Neuronal stem cell (in vitro differentiated cells): ENCODE measurements around the gene RANBP3.

ENCODE experiments used
- DNase-seq: peaks from one replicate; pipeline ENCODE4 v3.0.0-alpha.2; 2013; ENCODE audit warnings: low spot score
- H2AFZ ChIP-seq: one replicate; pipeline ENCODE4 v1.6.1; 2013; ENCODE audit warnings: mild to moderate bottlenecking, low read length, inconsistent platforms
- H2AK5ac ChIP-seq: 2 replicates; pipeline ENCODE4 v1.6.1; 2013; ENCODE audit warnings: low read depth, mild to moderate bottlenecking, inconsistent platforms, low read length, moderate library complexity, mixed read lengths
- H2BK120ac ChIP-seq: 2 replicates; pipeline ENCODE4 v1.6.1; 2013; ENCODE audit warnings: low read depth, mild to moderate bottlenecking, inconsistent platforms, low read length, moderate library complexity, mixed read lengths
- H2BK12ac ChIP-seq: one replicate; pipeline ENCODE4 v1.6.1; 2013; ENCODE audit warnings: low read length, inconsistent platforms
- H2BK15ac ChIP-seq: 2 replicates; pipeline ENCODE4 v1.6.1; 2013; ENCODE audit warnings: mild to moderate bottlenecking, low read length, inconsistent platforms, mixed read lengths
- H2BK5ac ChIP-seq: one replicate; pipeline ENCODE4 v1.6.1; 2013; ENCODE audit warnings: inconsistent platforms, mild to moderate bottlenecking, low read length, moderate library complexity
- H3K14ac ChIP-seq: one replicate; pipeline ENCODE4 v1.6.1; 2013; ENCODE audit warnings: low read length, inconsistent platforms
- H3K18ac ChIP-seq: 2 replicates; pipeline ENCODE4 v1.6.1; 2013; ENCODE audit warnings: low read length, inconsistent platforms
- H3K23ac ChIP-seq: 2 replicates; pipeline ENCODE4 v1.6.1; 2013; ENCODE audit warnings: low read depth, mild to moderate bottlenecking, mixed read lengths, low read length, inconsistent platforms; ENCODE audit not compliant: poor library complexity
- H3K27ac ChIP-seq: replicated peaks from 3 replicates; pipeline ENCODE4 v1.5.1; 2013; ENCODE audit warnings: low read length, inconsistent platforms
- H3K27me3 ChIP-seq, 3 experiments: 2 replicates each; pipeline ENCODE4 v1.6.1; 2013; ENCODE audit warnings: low read length in 3 of 3, mild to moderate bottlenecking in 2 of 3, inconsistent platforms in 1 of 3, low read depth in 1 of 3, mixed read lengths in 1 of 3, moderate library complexity in 1 of 3; ENCODE audit not compliant: control insufficient read depth in 3 of 3, insufficient read depth in 3 of 3
- H3K36me3 ChIP-seq, 2 donors: replicated peaks in 1 of 2; 2 replicates each; pipeline ENCODE4 v1.6.1; 2013; ENCODE audit warnings: low read length in 2 of 2; ENCODE audit not compliant: control insufficient read depth in 2 of 2, insufficient read depth in 2 of 2
- H3K4ac ChIP-seq: 2 replicates; pipeline ENCODE4 v1.6.1; 2013; ENCODE audit warnings: inconsistent platforms, mild to moderate bottlenecking, low read length, moderate library complexity
- H3K4me1 ChIP-seq, 2 donors: 1 replicate in 1 of 2; 2 replicates in 1 of 2; pipeline ENCODE4 v1.6.1; 2013; ENCODE audit warnings: low read length in 2 of 2, low read depth in 1 of 2; ENCODE audit not compliant: control insufficient read depth in 2 of 2, insufficient read depth in 1 of 2
- H3K4me2 ChIP-seq: one replicate; pipeline ENCODE4 v1.6.1; 2013; ENCODE audit warnings: mild to moderate bottlenecking, low read length, inconsistent platforms; ENCODE audit not compliant: insufficient read depth, poor library complexity, severe bottlenecking
- H3K4me3 ChIP-seq, 2 donors: 2 replicates each; pipeline ENCODE4 v1.5.1; 2013; ENCODE audit warnings: low read length in 2 of 2, mild to moderate bottlenecking in 2 of 2, inconsistent platforms in 1 of 2, moderate library complexity in 1 of 2
- H3K79me1 ChIP-seq: one replicate; pipeline ENCODE4 v1.6.1; 2013; ENCODE audit warnings: low read depth, mild to moderate bottlenecking, inconsistent platforms, low read length, moderate library complexity
- H3K9ac ChIP-seq: one replicate; pipeline ENCODE4 v1.6.1; 2013; ENCODE audit warnings: mild to moderate bottlenecking, low read depth, low read length, inconsistent platforms; ENCODE audit not compliant: poor library complexity
- H3K9me3 ChIP-seq, 2 donors: replicated peaks in 1 of 2; 2 replicates each; pipeline versions ENCODE3 to v1.6.1; 2013; ENCODE audit warnings: low read length in 2 of 2, mild to moderate bottlenecking in 2 of 2, inconsistent platforms in 1 of 2, low read depth in 1 of 2, mixed read lengths in 1 of 2, moderate library complexity in 1 of 2; ENCODE audit not compliant: control insufficient read depth in 2 of 2, insufficient read depth in 1 of 2
- H4K8ac ChIP-seq: one replicate; pipeline ENCODE4 v1.6.1; 2013; ENCODE audit warnings: low read depth, mild to moderate bottlenecking, inconsistent platforms, low read length, moderate library complexity
- H4K91ac ChIP-seq: one replicate; pipeline ENCODE4 v1.6.1; 2013; ENCODE audit warnings: low read length, low read depth, mild to moderate bottlenecking, inconsistent platforms; ENCODE audit not compliant: poor library complexity
- WGBS, 2 donors: extraction: QIAGEN DNeasy Blood & Tissue Kit; methylation state at CpG; one replicate each; pipeline ENCODE4 v1.1.7; 2013; ENCODE audit warnings: missing lambda C conversion rate in 2 of 2, mixed read lengths in 1 of 2; ENCODE audit not compliant: insufficient read length in 2 of 2, insufficient replicate concordance in 1 of 2; ENCODE audit errors: extremely low coverage in 2 of 2; 5-methylcytosine and 5-hydroxymethylcytosine counted together

Gene RANBP3

DNA sequence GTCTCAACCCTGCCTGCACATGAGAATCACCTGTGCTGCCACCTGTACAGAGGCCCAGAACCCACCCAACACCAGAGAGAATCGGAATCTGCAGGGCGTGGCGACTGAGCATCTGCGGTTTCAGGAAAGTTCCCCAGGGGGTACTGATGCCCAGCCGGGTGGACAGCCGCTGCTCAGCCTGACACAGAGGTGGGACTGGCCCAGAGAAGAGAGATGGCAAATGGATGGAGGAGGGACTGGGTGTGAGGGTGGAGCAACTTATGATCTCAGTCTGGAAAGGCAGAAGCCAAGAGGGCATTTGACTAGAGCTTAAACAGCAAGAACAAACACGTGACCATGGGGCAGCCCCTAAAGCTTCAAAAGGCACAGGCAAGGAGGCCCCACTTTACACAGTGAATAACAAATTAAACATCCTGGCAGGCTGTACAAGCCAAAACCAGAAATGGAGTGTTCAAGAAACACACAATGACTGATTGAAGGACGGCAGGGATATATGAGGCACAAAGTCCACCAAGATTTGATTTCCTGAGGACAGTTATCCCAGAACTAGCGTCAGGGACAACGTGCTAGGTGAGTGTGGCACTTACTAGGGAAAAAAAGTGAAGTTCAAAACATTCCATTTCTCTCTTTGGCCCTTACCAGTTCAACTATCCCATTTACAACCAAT, 3.1 kb downstream of the RANBP3 start:
- H3K27ac ChIP-seq, result no peak overlapping the region
- no CpG with 5 or more reads among the region's 10 CpGs for WGBS, 2 donors

DNA sequence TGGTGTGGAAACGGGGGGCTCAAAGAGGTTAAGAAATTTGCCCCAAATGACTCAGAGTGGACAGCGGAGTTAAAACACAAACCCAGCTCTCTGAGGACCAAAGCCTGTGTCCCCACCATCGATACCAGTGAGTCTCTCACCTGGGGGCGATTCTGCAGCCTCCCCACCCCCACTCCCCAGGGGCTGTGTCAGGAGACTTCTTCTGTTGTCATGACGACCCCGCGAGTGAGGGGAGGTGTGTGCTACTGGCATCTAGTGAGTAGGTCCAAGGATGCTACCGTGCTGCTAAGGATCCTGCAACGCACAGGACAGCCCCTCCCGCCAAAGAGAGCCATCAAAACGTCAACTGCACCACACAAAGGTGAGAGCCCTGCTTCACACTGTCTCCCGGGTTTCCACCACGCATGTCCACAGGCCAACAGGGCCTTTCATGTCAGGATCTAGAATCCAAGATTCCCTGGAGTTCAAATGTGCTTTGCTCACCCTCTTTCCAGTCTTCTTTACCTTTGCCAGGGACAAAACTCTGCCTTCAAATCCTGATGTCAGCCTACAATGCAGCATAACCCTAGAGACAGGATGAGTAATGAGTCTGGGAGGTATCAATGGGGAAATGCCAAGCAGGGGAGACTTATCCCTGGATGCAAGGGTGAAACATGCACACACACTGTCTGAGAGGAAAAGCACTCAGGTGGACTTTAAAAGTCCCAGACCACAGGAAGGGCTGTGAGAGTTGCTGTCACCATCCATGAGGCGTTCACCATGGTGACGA, 3.9 kb downstream of the RANBP3 start:
- no peak overlapping the region for H3K23ac ChIP-seq
- H3K27me3 ChIP-seq, result no peaks in the 10 kb centered on the region
- no peak overlapping the region for H2AFZ ChIP-seq
- no peak overlapping the region for H2BK5ac ChIP-seq
- H3K4ac ChIP-seq, result no peak overlapping the region
- H4K8ac ChIP-seq, result no peak overlapping the region
- H2AK5ac ChIP-seq, result no peak overlapping the region
- no peak for DNase-seq
- H3K4me2 ChIP-seq, result no peak overlapping the region
- H3K9me3 ChIP-seq, result no peaks in the 10 kb centered on the region
- H2BK120ac ChIP-seq, result no peak overlapping the region
- no peak overlapping the region for H3K14ac ChIP-seq
- H3K9ac ChIP-seq, result no peak overlapping the region
- no CpG with 5 or more reads among the region's 15 CpGs for WGBS, 2 donors
- H4K91ac ChIP-seq, result no peak overlapping the region
- peaks cover 15 to 53% of the 10 kb centered on the region in 2 donors for H3K36me3 ChIP-seq
- H3K18ac ChIP-seq, result no peak overlapping the region
- H3K79me1 ChIP-seq, result peaks cover 20% of the 10 kb centered on the region
- no peak overlapping the region for H2BK12ac ChIP-seq
- no peak overlapping the region for H3K27ac ChIP-seq
- H3K4me3 ChIP-seq, result no peak overlapping the region
- H2BK15ac ChIP-seq, result no peak overlapping the region
- peaks cover 13 to 24% of the 10 kb centered on the region in 2 donors for H3K4me1 ChIP-seq

More for the DNA sequence above, 3.1 kb downstream of the RANBP3 start:
- Histone ChIP-seq H2AK5ac (no peak overlapping the region), H3K14ac (no peak overlapping the region), H3K18ac (no peak overlapping the region), H3K4me3 (peak overlapping the region in 1 of 2 donors; percentile 14), H3K9me3 (no peaks in the 10 kb centered on the region), H2BK120ac (no peak overlapping the region), H2BK5ac (no peak overlapping the region), H3K23ac (no peak overlapping the region), H3K4ac (no peak overlapping the region), H3K36me3 (peaks cover 15 to 55% of the 10 kb centered on the region in 2 donors), H3K9ac (no peak overlapping the region), H4K8ac (no peak overlapping the region), H3K4me2 (no peak overlapping the region), H2AFZ (no peak overlapping the region), H2BK12ac (no peak overlapping the region), H3K4me1 (peaks cover 13 to 24% of the 10 kb centered on the region in 2 donors), H3K79me1 (peaks cover 20% of the 10 kb centered on the region), H2BK15ac (no peak overlapping the region), H3K27me3 (no peaks in the 10 kb centered on the region), H4K91ac (no peak overlapping the region)
- no peak for DNase-seq

DNA sequence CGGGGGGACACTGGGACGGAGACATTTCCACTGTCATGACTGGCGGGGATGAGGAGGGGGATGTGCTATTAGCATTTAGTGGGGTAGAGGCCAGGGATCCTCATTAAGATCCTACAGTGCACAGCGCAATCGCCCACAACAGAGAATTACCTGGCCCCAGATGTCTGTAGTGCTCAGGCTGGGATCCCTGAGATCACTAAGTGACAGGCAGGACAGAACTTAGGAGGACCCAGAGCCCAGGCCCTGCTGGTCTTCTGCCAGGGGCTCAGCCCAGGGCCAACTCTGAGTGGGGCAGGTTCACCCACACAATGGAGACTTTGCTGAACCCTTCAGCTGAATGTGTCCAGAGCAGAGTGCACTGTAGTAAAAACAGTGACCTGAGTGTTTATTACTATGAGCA, 4.6 kb downstream of the RANBP3 start:
- Histone ChIP-seq H3K4me3 (no peak overlapping the region), H2BK12ac (no peak overlapping the region), H3K27ac (no peak overlapping the region)

DNA sequence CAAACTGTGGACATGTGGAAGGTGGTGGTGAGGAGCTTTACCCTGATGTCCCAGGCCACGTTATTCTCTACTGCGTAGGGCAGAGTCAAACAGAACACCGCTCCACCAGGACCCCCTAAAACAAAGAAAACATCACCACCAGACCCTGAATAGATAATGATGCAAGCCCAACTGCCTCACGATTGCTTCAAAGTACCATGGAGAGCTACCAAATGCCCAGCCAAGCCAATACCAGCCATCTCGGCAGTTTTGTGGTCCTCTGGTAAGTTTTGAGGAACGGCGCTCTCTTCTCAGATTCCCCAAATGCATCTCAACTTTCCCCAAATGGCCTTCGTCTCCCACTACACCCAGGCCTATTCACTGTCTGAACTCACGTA, 5.6 kb downstream of the RANBP3 start:
- Histone ChIP-seq H4K8ac (no peak overlapping the region), H2BK15ac (no peak overlapping the region), H2BK5ac (no peak overlapping the region), H2AFZ (no peak overlapping the region), H3K9me3 (no peaks in the 10 kb centered on the region), H3K9ac (no peak overlapping the region), H3K4me3 (no peak overlapping the region), H3K36me3 (peaks cover 15 to 62% of the 10 kb centered on the region in 2 donors), H4K91ac (no peak overlapping the region), H3K14ac (no peak overlapping the region), H3K23ac (no peak overlapping the region), H3K27ac (no peak overlapping the region), H3K4ac (no peak overlapping the region), H3K4me2 (no peak overlapping the region), H3K4me1 (peaks cover 11 to 27% of the 10 kb centered on the region in 2 donors), H2BK120ac (no peak overlapping the region), H2AK5ac (no peak overlapping the region), H3K18ac (no peak overlapping the region), H2BK12ac (no peak overlapping the region), H3K79me1 (peaks cover 16% of the 10 kb centered on the region), H3K27me3 (no peaks in the 10 kb centered on the region)
- no peak for DNase-seq
- no CpG with 5 or more reads among the region's 9 CpGs for WGBS, 2 donors

More for the DNA sequence above, 4.6 kb downstream of the RANBP3 start:
- H2BK15ac ChIP-seq, result no peak overlapping the region
- peaks cover 20% of the 10 kb centered on the region for H3K79me1 ChIP-seq
- H2BK5ac ChIP-seq, result no peak overlapping the region
- no peak overlapping the region for H3K18ac ChIP-seq
- H4K8ac ChIP-seq, result no peak overlapping the region
- no peak overlapping the region for H2AFZ ChIP-seq
- H3K4ac ChIP-seq, result no peak overlapping the region
- H4K91ac ChIP-seq, result no peak overlapping the region
- no peak overlapping the region for H2AK5ac ChIP-seq
- H3K9ac ChIP-seq, result no peak overlapping the region
- no peak overlapping the region for H3K14ac ChIP-seq
- H3K9me3 ChIP-seq, result no peaks in the 10 kb centered on the region
- WGBS, 2 donors, result no CpG with 5 or more reads among the region's 5 CpGs
- peaks cover 10 to 24% of the 10 kb centered on the region in 2 donors for H3K4me1 ChIP-seq
- no peak overlapping the region for H2BK120ac ChIP-seq
- peaks cover 15 to 55% of the 10 kb centered on the region in 2 donors for H3K36me3 ChIP-seq
- no peak for DNase-seq
- no peak overlapping the region for H3K4me2 ChIP-seq
- no peaks in the 10 kb centered on the region for H3K27me3 ChIP-seq
- H3K23ac ChIP-seq, result no peak overlapping the region
